B cell (primary cell): Measurements from ENCODE around the gene GRIN2D. TPM values are rescaled to one million over a fixed set of nuclear protein-coding genes. Genes with fewer than 3 reads are reported as not detected.

Experiments used
- ATAC-seq: fragments of 200-7000 bp; cut with Tn5 transposase; one replicate; pipeline ENCODE4 v1.10.0; 2021; ENCODE audit warnings: low read depth, mild to moderate bottlenecking, moderate number of reproducible peaks, moderate library complexity
- CTCF ChIA-PET: fragments of 350-600 bp; sonication (Branson Sonifier 250); formaldehyde crosslinking; loops from one replicate; lab custom pipeline; 2021; ENCODE audit warnings: antibody characterized with exemption, inconsistent platforms; lab: Charles Lee
- POLR2A ChIA-PET: fragments of 350-600 bp; sonication (Branson Sonifier 250); formaldehyde crosslinking; loops from one replicate; lab custom pipeline; 2021; ENCODE audit warnings: antibody characterized with exemption; lab: Charles Lee
- DNase-seq: peaks from one replicate; pipeline ENCODE4 v3.0.0; 2013
- H2AFZ ChIP-seq: 2 replicates; pipeline ENCODE4 v1.6.1; 2012; ENCODE audit warnings: mild to moderate bottlenecking, low read depth, low read length; ENCODE audit not compliant: insufficient read depth, poor library complexity, severe bottlenecking
- H3K27ac ChIP-seq, 2 donors: 1 replicate in 1 of 2; 2 replicates in 1 of 2; pipeline ENCODE4 v1.5.1; 2012 to 2013; ENCODE audit warnings: low read length in 2 of 2, mild to moderate bottlenecking in 2 of 2, moderate library complexity in 1 of 2
- H3K27me3 ChIP-seq, 4 experiments: fragments of 200-600 bp in 1 of 4; sonication (generic) in 1 of 4; replicated peaks in 1 of 4; 1 replicate in 2 of 4; 2 replicates in 2 of 4; pipeline versions ENCODE4 v1.6.1 to v1.7.0; 2013 to 2016; ENCODE audit warnings: low read length in 3 of 4, mild to moderate bottlenecking in 2 of 4, mixed read lengths in 1 of 4, moderate library complexity in 1 of 4; ENCODE audit not compliant: insufficient read depth in 4 of 4, control insufficient read depth in 3 of 4; ENCODE audit errors: control extremely low read depth in 1 of 4
- H3K36me3 ChIP-seq, 2 experiments: replicated peaks in 1 of 2; 1 replicate in 1 of 2; 2 replicates in 1 of 2; pipeline versions ENCODE4 v1.6.1 to v1.7.1; 2013; ENCODE audit warnings: low read length in 1 of 2; ENCODE audit not compliant: insufficient read depth in 2 of 2, control insufficient read depth in 1 of 2; ENCODE audit errors: control extremely low read depth in 1 of 2, extremely low read depth in 1 of 2
- H3K4me1 ChIP-seq, 2 donors: fragments of 200-600 bp in 1 of 2; sonication (generic) in 1 of 2; 1 replicate in 1 of 2; 2 replicates in 1 of 2; pipeline versions ENCODE4 v1.5.1 to v1.6.1; 2013 to 2017; ENCODE audit warnings: low read length in 2 of 2; ENCODE audit not compliant: control insufficient read depth in 2 of 2, insufficient read depth in 2 of 2
- H3K4me2 ChIP-seq: replicated peaks from 2 replicates; pipeline ENCODE3; 2012; ENCODE audit warnings: mild to moderate bottlenecking, low read depth, low read length; ENCODE audit not compliant: poor library complexity, severe bottlenecking
- H3K4me3 ChIP-seq, 5 experiments: fragments of 200-600 bp in 1 of 5; sonication (generic) in 1 of 5; 1 replicate in 3 of 5; 2 replicates in 2 of 5; pipeline versions ENCODE4 v1.5.1 to v1.7.0; 2011 to 2016; ENCODE audit warnings: low read length in 4 of 5, mild to moderate bottlenecking in 4 of 5, low read depth in 2 of 5, control low read depth in 1 of 5, moderate library complexity in 1 of 5; ENCODE audit not compliant: insufficient read depth in 1 of 5; ENCODE audit errors: control extremely low read depth in 1 of 5, extremely low read depth in 1 of 5
- H3K79me2 ChIP-seq: fragments of 200-600 bp; sonication (generic); one replicate; pipeline ENCODE4 v1.6.0; 2016; ENCODE audit warnings: low read length; ENCODE audit not compliant: control insufficient read depth, insufficient read depth
- H3K9ac ChIP-seq: fragments of 200-600 bp; sonication (generic); 2 replicates; pipeline ENCODE4 v1.6.1; 2017; ENCODE audit warnings: mild to moderate bottlenecking, low read length, moderate library complexity
- H3K9me3 ChIP-seq, 3 donors: one replicate each; pipeline versions ENCODE4 v1.6.1 to v1.7.1; 2013; ENCODE audit warnings: low read length in 2 of 3; ENCODE audit not compliant: control insufficient read depth in 2 of 3, insufficient read depth in 1 of 3; ENCODE audit errors: control extremely low read depth in 1 of 3
- H4K20me1 ChIP-seq: 2 replicates; pipeline ENCODE4 v1.6.0; 2012; ENCODE audit warnings: mild to moderate bottlenecking, low read length; ENCODE audit not compliant: insufficient read depth, control insufficient read depth, poor library complexity, severe bottlenecking
- H3K27ac Mint-ChIP-seq: one replicate; pipeline ENCODE4 v1.8.0; 2021; ENCODE audit warnings: mixed read lengths
- H3K27me3 Mint-ChIP-seq: one replicate; pipeline ENCODE4 v1.8.0; 2021; ENCODE audit warnings: mixed read lengths
- H3K4me1 Mint-ChIP-seq: one replicate; pipeline ENCODE4 v1.8.0; 2021; ENCODE audit warnings: mixed read lengths
- H3K4me3 Mint-ChIP-seq: one replicate; pipeline ENCODE4 v1.8.0; 2021; ENCODE audit warnings: mixed read lengths
- H3K9me3 Mint-ChIP-seq: one replicate; pipeline ENCODE4 v1.8.0; 2022; ENCODE audit warnings: mixed read lengths; ENCODE audit not compliant: insufficient read depth
- EZH2 ChIP-seq: IDR thresholded peaks from 2 replicates; pipeline ENCODE4 v1.6.1; 2012; ENCODE audit warnings: borderline replicate concordance, low read depth, mild to moderate bottlenecking, moderate library complexity, low read length; ENCODE audit not compliant: insufficient read depth, poor library complexity, severe bottlenecking
- WGBS: methylation state at CpG from one replicate; pipeline ENCODE4 v1.1.5; 2013; ENCODE audit warnings: missing lambda C conversion rate; ENCODE audit not compliant: insufficient coverage; 5-methylcytosine and 5-hydroxymethylcytosine counted together
- intact Hi-C: fragments of 100-400 bp; cut with micrococcal nuclease; formaldehyde crosslinking; loops from one replicate; pipeline ENCODE4 v1.10.0; 2022
- polyA plus RNA-seq: library from polyadenylated mRNA; depleted of rRNA; stranded (reverse); fragments of >200 nt; gene quantifications from 2 replicates; pipeline ENCODE4 v1.2.3, GENCODE V29; 2012
- total RNA-seq, 2 donors: library from RNA; stranded (reverse); fragments of 120-200 nt in 1 of 2; gene quantifications; 1 replicate in 1 of 2; 2 replicates in 1 of 2; pipeline versions ENCODE4 v1.2.3 to v1.2.4, GENCODE V29; 2013 to 2022
- TF ChIP-seq, protein P1 (sequence below): fragments of 200-600 bp; IDR thresholded peaks from one replicate; pipeline ENCODE4 v1.8.0; 2022; ENCODE audit warnings: antibody characterized with exemption, mild to moderate bottlenecking

GRIN2D gene
- total and polyA plus RNA-seq, 2 donors (not counting 1 experiment from before 2014, with no cell fraction given) = not detected

GRCh38 chr19:48421548-48421947 lies 28.1 kb downstream of the GRIN2D start:
- CTCF ChIA-PET = no interaction called here
- no peak for TF ChIP-seq EZH2
- TF ChIP-seq, protein P1, sequence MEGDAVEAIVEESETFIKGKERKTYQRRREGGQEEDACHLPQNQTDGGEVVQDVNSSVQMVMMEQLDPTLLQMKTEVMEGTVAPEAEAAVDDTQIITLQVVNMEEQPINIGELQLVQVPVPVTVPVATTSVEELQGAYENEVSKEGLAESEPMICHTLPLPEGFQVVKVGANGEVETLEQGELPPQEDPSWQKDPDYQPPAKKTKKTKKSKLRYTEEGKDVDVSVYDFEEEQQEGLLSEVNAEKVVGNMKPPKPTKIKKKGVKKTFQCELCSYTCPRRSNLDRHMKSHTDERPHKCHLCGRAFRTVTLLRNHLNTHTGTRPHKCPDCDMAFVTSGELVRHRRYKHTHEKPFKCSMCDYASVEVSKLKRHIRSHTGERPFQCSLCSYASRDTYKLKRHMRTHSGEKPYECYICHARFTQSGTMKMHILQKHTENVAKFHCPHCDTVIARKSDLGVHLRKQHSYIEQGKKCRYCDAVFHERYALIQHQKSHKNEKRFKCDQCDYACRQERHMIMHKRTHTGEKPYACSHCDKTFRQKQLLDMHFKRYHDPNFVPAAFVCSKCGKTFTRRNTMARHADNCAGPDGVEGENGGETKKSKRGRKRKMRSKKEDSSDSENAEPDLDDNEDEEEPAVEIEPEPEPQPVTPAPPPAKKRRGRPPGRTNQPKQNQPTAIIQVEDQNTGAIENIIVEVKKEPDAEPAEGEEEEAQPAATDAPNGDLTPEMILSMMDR = no peak

GRCh38 chr19:48424694-48425219 lies 31.3 kb downstream of the GRIN2D start:
- H3K27me3 Mint-ChIP-seq = peaks cover 10% of the 10 kb centered on the region
- no peak overlapping the region for H3K27ac Mint-ChIP-seq
- 5% methylated on average over 8 of the region's 8 CpGs for WGBS
- no peak overlapping the region for H3K4me2 ChIP-seq
- H3K9me3 ChIP-seq = no peaks in the 10 kb centered on the region
- peaks cover 3% of the 10 kb centered on the region in 2 donors for H3K4me1 ChIP-seq
- POLR2A ChIA-PET = no interaction called here
- CTCF ChIA-PET = no interaction called here
- no peak overlapping the region for H3K4me3 Mint-ChIP-seq
- H3K27ac ChIP-seq = no peak overlapping the region
- peaks cover 8% of the 10 kb centered on the region for H3K4me1 Mint-ChIP-seq
- DNase-seq = no peak
- ATAC-seq = peak; percentile 39
- H3K9me3 Mint-ChIP-seq = no peaks in the 10 kb centered on the region
- TF ChIP-seq EZH2 = no peak
- TF ChIP-seq, protein P1 = no peak
- intact Hi-C loops = no loop called here
- H3K27me3 ChIP-seq = peaks cover 0 to 5% (median 0%) of the 10 kb centered on the region in 4 experiments
- H3K9ac ChIP-seq = no peak overlapping the region
- no peak overlapping the region for H3K4me3 ChIP-seq
- H3K36me3 ChIP-seq = no peaks in the 10 kb centered on the region
- H3K79me2 ChIP-seq = no peaks in the 10 kb centered on the region
- no peaks in the 10 kb centered on the region for H4K20me1 ChIP-seq
- no peak overlapping the region for H2AFZ ChIP-seq

More at GRCh38 chr19:48421548-48421947, 28.1 kb downstream of the GRIN2D start:
- peaks cover 3% of the 10 kb centered on the region in 2 donors for H3K4me1 ChIP-seq
- H4K20me1 ChIP-seq = no peaks in the 10 kb centered on the region
- H3K9me3 ChIP-seq = peaks cover 0 to 7% (median 0%) of the 10 kb centered on the region in 3 donors
- H3K4me3 ChIP-seq = no peak overlapping the region
- no peak overlapping the region for H3K27ac ChIP-seq
- intact Hi-C loops = no loop called here
- POLR2A ChIA-PET = no interaction called here
- H3K9ac ChIP-seq = no peak overlapping the region
- H2AFZ ChIP-seq = no peak overlapping the region
- H3K27me3 ChIP-seq = peaks cover 0 to 22% (median 0%) of the 10 kb centered on the region in 4 experiments
- DNase-seq (no peak), ATAC-seq (no peak)
- no peak overlapping the region for H3K4me2 ChIP-seq
- H3K4me1 Mint-ChIP-seq = peaks cover 19% of the 10 kb centered on the region
- H3K9me3 Mint-ChIP-seq = no peaks in the 10 kb centered on the region
- no peaks in the 10 kb centered on the region for H3K79me2 ChIP-seq
- peaks cover 24% of the 10 kb centered on the region for H3K27me3 Mint-ChIP-seq
- H3K36me3 ChIP-seq = no peaks in the 10 kb centered on the region
- 88% methylated on average over 15 of the region's 16 CpGs for WGBS
- H3K27ac Mint-ChIP-seq = no peak overlapping the region
- no peak overlapping the region for H3K4me3 Mint-ChIP-seq
